ENCODE measurements around the gene FAM118A. TPM values are rescaled to one million over a fixed set of nuclear protein-coding genes. Genes with fewer than 3 reads are reported as not detected.

FAM118A gene
- total and polyA plus RNA-seq, 2 experiments from 2014 or later = 11.9 to 20.3 TPM

- no peak overlapping the region for H3K4me3 Mint-ChIP-seq
- no peaks in the 10 kb centered on the region for H3K9me2 ChIP-seq (ENCODE audit: insufficient read depth)
- H3K27ac Mint-ChIP-seq = no peak overlapping the region
- H3K27me3 Mint-ChIP-seq (ENCODE audit: insufficient read depth, low read depth, poor library complexity) = no peaks in the 10 kb centered on the region
- no peaks in the 10 kb centered on the region for H3K36me3 Mint-ChIP-seq (ENCODE audit: low read depth)
- no peaks in the 10 kb centered on the region for H3K36me3 ChIP-seq (ENCODE audit: insufficient read depth)
- H3K4me1 Mint-ChIP-seq = no peaks in the 10 kb centered on the region
- no peaks in the 10 kb centered on the region for H3K27me3 ChIP-seq (ENCODE audit: insufficient read depth)
- no peak for TF ChIP-seq EZH2phosphoT487 (IDR thresholded peaks at IDR 0.05; ENCODE audit: unreplicated experiment)
- TF ChIP-seq POLR2AphosphoS5 (IDR thresholded peaks at IDR 0.05; ENCODE audit: low read depth) = no peak
- no peak for TF ChIP-seq JUNB (IDR thresholded peaks at IDR 0.05; ENCODE audit: unreplicated experiment)
- no peak for TF ChIP-seq STAT1 (IDR thresholded peaks at IDR 0.05; ENCODE audit: unreplicated experiment)
- no peak for TF ChIP-seq ZNF331 (CRISPR knock-in tag; IDR thresholded peaks at IDR 0.05; ENCODE audit: low read depth)
- no peak for TF ChIP-seq NANOG (IDR thresholded peaks at IDR 0.05; ENCODE audit: borderline replicate concordance)
- no peak for TF ChIP-seq CTCF (conservative IDR thresholded peaks at IDR 0.05; ENCODE audit: low read depth in 2 of 2)
- TF ChIP-seq ETS1 (IDR thresholded peaks at IDR 0.05) = no peak
- TF ChIP-seq CREB1 (CRISPR knock-in tag; IDR thresholded peaks at IDR 0.05; ENCODE audit: low read depth) = no peak
- TF ChIP-seq EZH2 (IDR thresholded peaks at IDR 0.05; ENCODE audit: low read depth, unreplicated experiment) = no peak
- no peak for TF ChIP-seq ZNF114 (CRISPR knock-in tag; IDR thresholded peaks at IDR 0.05)
- no peak for TF ChIP-seq REST (IDR thresholded peaks at IDR 0.05; ENCODE audit: unreplicated experiment)
- TF ChIP-seq ZNF462 (CRISPR knock-in tag; IDR thresholded peaks at IDR 0.05) = no peak
- no peaks in the 10 kb centered on the region for H3K4me1 ChIP-seq (ENCODE audit: insufficient read depth)
- H3K4me3 ChIP-seq = no peak overlapping the region
- H3K4me2 ChIP-seq = no peak overlapping the region
- H4K20me1 ChIP-seq (replicated peaks; ENCODE audit: insufficient read depth) = no peaks in the 10 kb centered on the region
- H3K27ac ChIP-seq (ENCODE audit: low read depth) = no peak overlapping the region
- H3K9me3 Mint-ChIP-seq = no peaks in the 10 kb centered on the region
- no peak for DNase-seq (ENCODE audit: low spot score)
- no peaks in the 10 kb centered on the region for H3F3A ChIP-seq (replicated peaks; ENCODE audit: low read depth)
- H3K79me2 ChIP-seq (replicated peaks; ENCODE audit: insufficient read depth) = no peaks in the 10 kb centered on the region
- no peak for ATAC-seq
- no peak overlapping the region for H2AFZ ChIP-seq
Measured at GRCh38 chr22:45353786-45354185, 44.1 kb downstream of the FAM118A start.
